ENCODE measurements around the gene TCEAL5. TPM values are rescaled to one million over a fixed set of nuclear protein-coding genes. Genes with fewer than 3 reads are reported as not detected.

TCEAL5 gene
- total and polyA plus RNA-seq, 10 of the 15 experiments (the other 5 are each of a cell fraction or from before 2014, with no cell fraction given): not detected

DNA sequence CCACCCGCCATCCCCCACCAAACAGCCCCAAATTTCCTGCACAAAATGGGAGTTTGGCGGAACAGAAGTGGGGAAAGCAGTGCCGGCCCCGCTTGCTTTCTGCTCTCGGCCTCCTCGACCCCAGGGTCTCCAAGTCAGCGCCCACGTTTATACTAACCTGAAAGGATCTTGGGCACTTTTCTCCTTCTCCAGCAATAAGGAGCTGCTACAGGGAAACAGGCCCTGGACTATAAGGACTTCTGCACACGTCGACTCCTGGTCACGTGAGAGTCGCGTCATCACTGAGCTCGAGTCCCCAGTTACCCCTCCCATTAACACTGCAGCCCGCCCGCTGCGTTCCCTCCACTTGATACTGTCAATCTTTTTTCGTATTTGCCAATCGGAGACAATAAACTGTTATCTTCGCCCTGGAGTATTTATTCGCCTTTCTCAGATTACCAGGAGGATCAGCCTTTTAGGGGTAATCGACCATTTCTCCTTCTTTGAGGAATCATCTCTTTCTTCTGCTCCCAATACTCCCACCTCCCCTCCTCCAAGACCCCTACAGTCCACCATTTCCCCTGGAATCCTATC lies 21.5 kb downstream of the TCEAL5 start, which contains the start of gene TCEAL8 (continued):
- TF ChIP-seq, protein P1, sequence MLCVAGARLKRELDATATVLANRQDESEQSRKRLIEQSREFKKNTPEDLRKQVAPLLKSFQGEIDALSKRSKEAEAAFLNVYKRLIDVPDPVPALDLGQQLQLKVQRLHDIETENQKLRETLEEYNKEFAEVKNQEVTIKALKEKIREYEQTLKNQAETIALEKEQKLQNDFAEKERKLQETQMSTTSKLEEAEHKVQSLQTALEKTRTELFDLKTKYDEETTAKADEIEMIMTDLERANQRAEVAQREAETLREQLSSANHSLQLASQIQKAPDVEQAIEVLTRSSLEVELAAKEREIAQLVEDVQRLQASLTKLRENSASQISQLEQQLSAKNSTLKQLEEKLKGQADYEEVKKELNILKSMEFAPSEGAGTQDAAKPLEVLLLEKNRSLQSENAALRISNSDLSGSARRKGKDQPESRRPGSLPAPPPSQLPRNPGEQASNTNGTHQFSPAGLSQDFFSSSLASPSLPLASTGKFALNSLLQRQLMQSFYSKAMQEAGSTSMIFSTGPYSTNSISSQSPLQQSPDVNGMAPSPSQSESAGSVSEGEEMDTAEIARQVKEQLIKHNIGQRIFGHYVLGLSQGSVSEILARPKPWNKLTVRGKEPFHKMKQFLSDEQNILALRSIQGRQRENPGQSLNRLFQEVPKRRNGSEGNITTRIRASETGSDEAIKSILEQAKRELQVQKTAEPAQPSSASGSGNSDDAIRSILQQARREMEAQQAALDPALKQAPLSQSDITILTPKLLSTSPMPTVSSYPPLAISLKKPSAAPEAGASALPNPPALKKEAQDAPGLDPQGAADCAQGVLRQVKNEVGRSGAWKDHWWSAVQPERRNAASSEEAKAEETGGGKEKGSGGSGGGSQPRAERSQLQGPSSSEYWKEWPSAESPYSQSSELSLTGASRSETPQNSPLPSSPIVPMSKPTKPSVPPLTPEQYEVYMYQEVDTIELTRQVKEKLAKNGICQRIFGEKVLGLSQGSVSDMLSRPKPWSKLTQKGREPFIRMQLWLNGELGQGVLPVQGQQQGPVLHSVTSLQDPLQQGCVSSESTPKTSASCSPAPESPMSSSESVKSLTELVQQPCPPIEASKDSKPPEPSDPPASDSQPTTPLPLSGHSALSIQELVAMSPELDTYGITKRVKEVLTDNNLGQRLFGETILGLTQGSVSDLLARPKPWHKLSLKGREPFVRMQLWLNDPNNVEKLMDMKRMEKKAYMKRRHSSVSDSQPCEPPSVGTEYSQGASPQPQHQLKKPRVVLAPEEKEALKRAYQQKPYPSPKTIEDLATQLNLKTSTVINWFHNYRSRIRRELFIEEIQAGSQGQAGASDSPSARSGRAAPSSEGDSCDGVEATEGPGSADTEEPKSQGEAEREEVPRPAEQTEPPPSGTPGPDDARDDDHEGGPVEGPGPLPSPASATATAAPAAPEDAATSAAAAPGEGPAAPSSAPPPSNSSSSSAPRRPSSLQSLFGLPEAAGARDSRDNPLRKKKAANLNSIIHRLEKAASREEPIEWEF (IDR thresholded peaks at IDR 0.05; ENCODE audit: insufficient replicate concordance, low read depth, low read length): no peak
- TF ChIP-seq EZH2 (IDR thresholded peaks at IDR 0.05; ENCODE audit: borderline replicate concordance, control insufficient read depth, low read depth, low read length): no peak
- TF ChIP-seq, protein P2, sequence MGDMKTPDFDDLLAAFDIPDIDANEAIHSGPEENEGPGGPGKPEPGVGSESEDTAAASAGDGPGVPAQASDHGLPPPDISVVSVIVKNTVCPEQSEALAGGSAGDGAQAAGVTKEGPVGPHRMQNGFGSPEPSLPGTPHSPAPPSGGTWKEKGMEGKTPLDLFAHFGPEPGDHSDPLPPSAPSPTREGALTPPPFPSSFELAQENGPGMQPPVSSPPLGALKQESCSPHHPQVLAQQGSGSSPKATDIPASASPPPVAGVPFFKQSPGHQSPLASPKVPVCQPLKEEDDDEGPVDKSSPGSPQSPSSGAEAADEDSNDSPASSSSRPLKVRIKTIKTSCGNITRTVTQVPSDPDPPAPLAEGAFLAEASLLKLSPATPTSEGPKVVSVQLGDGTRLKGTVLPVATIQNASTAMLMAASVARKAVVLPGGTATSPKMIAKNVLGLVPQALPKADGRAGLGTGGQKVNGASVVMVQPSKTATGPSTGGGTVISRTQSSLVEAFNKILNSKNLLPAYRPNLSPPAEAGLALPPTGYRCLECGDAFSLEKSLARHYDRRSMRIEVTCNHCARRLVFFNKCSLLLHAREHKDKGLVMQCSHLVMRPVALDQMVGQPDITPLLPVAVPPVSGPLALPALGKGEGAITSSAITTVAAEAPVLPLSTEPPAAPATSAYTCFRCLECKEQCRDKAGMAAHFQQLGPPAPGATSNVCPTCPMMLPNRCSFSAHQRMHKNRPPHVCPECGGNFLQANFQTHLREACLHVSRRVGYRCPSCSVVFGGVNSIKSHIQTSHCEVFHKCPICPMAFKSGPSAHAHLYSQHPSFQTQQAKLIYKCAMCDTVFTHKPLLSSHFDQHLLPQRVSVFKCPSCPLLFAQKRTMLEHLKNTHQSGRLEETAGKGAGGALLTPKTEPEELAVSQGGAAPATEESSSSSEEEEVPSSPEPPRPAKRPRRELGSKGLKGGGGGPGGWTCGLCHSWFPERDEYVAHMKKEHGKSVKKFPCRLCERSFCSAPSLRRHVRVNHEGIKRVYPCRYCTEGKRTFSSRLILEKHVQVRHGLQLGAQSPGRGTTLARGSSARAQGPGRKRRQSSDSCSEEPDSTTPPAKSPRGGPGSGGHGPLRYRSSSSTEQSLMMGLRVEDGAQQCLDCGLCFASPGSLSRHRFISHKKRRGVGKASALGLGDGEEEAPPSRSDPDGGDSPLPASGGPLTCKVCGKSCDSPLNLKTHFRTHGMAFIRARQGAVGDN (IDR thresholded peaks at IDR 0.05): no peak
- TF ChIP-seq BRCA1 (IDR thresholded peaks at IDR 0.05; ENCODE audit: low read depth, low read length): no peak
- no peak for TF ChIP-seq E4F1 (IDR thresholded peaks at IDR 0.05; ENCODE audit: borderline replicate concordance, partially characterized antibody)
- no peak for TF ChIP-seq ESRRA (IDR thresholded peaks at IDR 0.05; ENCODE audit: low read length)
- no peak for TF ChIP-seq RELA (IDR thresholded peaks at IDR 0.05; ENCODE audit: borderline replicate concordance, partially characterized antibody)
- TF ChIP-seq STAT3 (IDR thresholded peaks at IDR 0.05; ENCODE audit: low read depth, low read length): no peak
- peak; percentile 61 to 89; a peak in 3 of 4 replicates for TF ChIP-seq BHLHE40 (IDR thresholded peaks at IDR 0.05; ENCODE audit: borderline replicate concordance in 1 of 2, low read depth in 2 of 2, low read length in 1 of 2)
- no peak for TF ChIP-seq NR2C1 (IDR thresholded peaks at IDR 0.05)
- TF ChIP-seq HDGF (IDR thresholded peaks at IDR 0.05): no peak
- TF ChIP-seq E2F4 (IDR thresholded peaks at IDR 0.05; ENCODE audit: low read depth, low read length): no peak
- TF ChIP-seq, protein P3, sequence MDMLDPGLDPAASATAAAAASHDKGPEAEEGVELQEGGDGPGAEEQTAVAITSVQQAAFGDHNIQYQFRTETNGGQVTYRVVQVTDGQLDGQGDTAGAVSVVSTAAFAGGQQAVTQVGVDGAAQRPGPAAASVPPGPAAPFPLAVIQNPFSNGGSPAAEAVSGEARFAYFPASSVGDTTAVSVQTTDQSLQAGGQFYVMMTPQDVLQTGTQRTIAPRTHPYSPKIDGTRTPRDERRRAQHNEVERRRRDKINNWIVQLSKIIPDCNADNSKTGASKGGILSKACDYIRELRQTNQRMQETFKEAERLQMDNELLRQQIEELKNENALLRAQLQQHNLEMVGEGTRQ (IDR thresholded peaks at IDR 0.05; ENCODE audit: borderline replicate concordance, low read depth, low read length): peak; percentile 49
- TF ChIP-seq SPI1 (IDR thresholded peaks at IDR 0.05; ENCODE audit: borderline replicate concordance, insufficient read depth, low read depth, low read length): no peak
- TF ChIP-seq ASH2L (IDR thresholded peaks at IDR 0.05; ENCODE audit: borderline replicate concordance, low read depth): no peak

Measured in GM12878 (cell line).